GM23338 (cell line): ENCODE results near the gene THBS1. TPM values are rescaled to one million over a fixed set of nuclear protein-coding genes. Genes with fewer than 3 reads are reported as not detected.

Experiments used
- ATAC-seq: fragments of 200-7000 bp; cut with Tn5 transposase; 3 replicates; pipeline ENCODE4 v1.9.1; 2020
- DNase-seq: peaks from one replicate; pipeline ENCODE4 v3.0.0-alpha.2; 2015; ENCODE audit warnings: low spot score
- H2AFZ ChIP-seq: fragments of 200-600 bp; sonication (generic); 2 replicates; pipeline ENCODE4 v1.8.0; 2016; ENCODE audit warnings: antibody characterized with exemption, mild to moderate bottlenecking, moderate library complexity
- H3F3A ChIP-seq: fragments of 200-600 bp; sonication (generic); replicated peaks from 2 replicates; pipeline ENCODE4 v1.8.0; 2017; ENCODE audit warnings: antibody characterized with exemption, mixed run types, low read depth
- H3K27ac ChIP-seq: fragments of 200-600 bp; sonication (generic); 2 replicates; pipeline ENCODE4 v1.6.1; 2016; ENCODE audit warnings: low read depth
- H3K27me3 ChIP-seq: fragments of 200-600 bp; sonication (generic); 2 replicates; pipeline ENCODE4 v1.8.0; 2016; ENCODE audit warnings: mild to moderate bottlenecking, mixed run types, moderate library complexity; ENCODE audit not compliant: insufficient read depth
- H3K36me3 ChIP-seq: fragments of 200-600 bp; sonication (generic); 2 replicates; pipeline ENCODE4 v1.8.0; 2016; ENCODE audit warnings: mild to moderate bottlenecking; ENCODE audit not compliant: insufficient read depth
- H3K4me1 ChIP-seq: fragments of 200-600 bp; sonication (generic); 2 replicates; pipeline ENCODE4 v1.8.0; 2016; ENCODE audit warnings: mild to moderate bottlenecking, moderate library complexity; ENCODE audit not compliant: insufficient read depth
- H3K4me2 ChIP-seq: fragments of 200-600 bp; sonication (generic); 2 replicates; pipeline ENCODE4 v1.7.1; 2017; ENCODE audit warnings: mixed run types
- H3K4me3 ChIP-seq: fragments of 200-600 bp; sonication (generic); 2 replicates; pipeline ENCODE4 v1.6.1; 2016; ENCODE audit warnings: mixed run types
- H3K79me2 ChIP-seq: fragments of 200-600 bp; sonication (generic); replicated peaks from 2 replicates; pipeline ENCODE4 v1.8.0; 2017; ENCODE audit warnings: mild to moderate bottlenecking; ENCODE audit not compliant: insufficient read depth
- H3K9me2 ChIP-seq: fragments of 200-600 bp; sonication (generic); 2 replicates; pipeline ENCODE4 v1.8.0; 2017; ENCODE audit not compliant: insufficient read depth
- H4K20me1 ChIP-seq: fragments of 200-600 bp; sonication (generic); replicated peaks from 2 replicates; pipeline ENCODE4 v1.8.0; 2017; ENCODE audit warnings: mild to moderate bottlenecking; ENCODE audit not compliant: insufficient read depth
- H3K27ac Mint-ChIP-seq: 2 replicates; pipeline ENCODE4 v1.8.0; 2020; ENCODE audit warnings: inconsistent platforms, mild to moderate bottlenecking, moderate library complexity, mixed read lengths
- H3K27me3 Mint-ChIP-seq: 3 replicates; pipeline ENCODE4 v1.8.0; 2022; ENCODE audit warnings: low read depth, mild to moderate bottlenecking, moderate library complexity, mixed read lengths, inconsistent platforms; ENCODE audit not compliant: insufficient read depth, poor library complexity
- H3K36me3 Mint-ChIP-seq: 3 replicates; pipeline ENCODE4 v1.8.0; 2021; ENCODE audit warnings: low read depth, mild to moderate bottlenecking, inconsistent platforms, moderate library complexity, mixed read lengths
- H3K4me1 Mint-ChIP-seq: 3 replicates; pipeline ENCODE4 v1.8.0; 2020; ENCODE audit warnings: mild to moderate bottlenecking, inconsistent platforms, mixed read lengths
- H3K4me3 Mint-ChIP-seq: 3 replicates; pipeline ENCODE4 v1.8.0; 2021; ENCODE audit warnings: moderate library complexity, mild to moderate bottlenecking, inconsistent platforms, mixed read lengths
- H3K9me3 Mint-ChIP-seq: 3 replicates; pipeline ENCODE4 v1.8.0; 2020; ENCODE audit warnings: moderate library complexity, mild to moderate bottlenecking, inconsistent platforms, mixed read lengths
- CREB1 ChIP-seq: fragments of 250-450 bp; sonication (Bioruptor Pico); IDR thresholded peaks from 2 replicates; pipeline ENCODE4 v1.5.0; 2020; ENCODE audit warnings: low read depth, mild to moderate bottlenecking, moderate library complexity
- CTCF ChIP-seq, 2 experiments: fragments of 200-600 bp in 1 of 2; sonication (generic) in 1 of 2; conservative IDR thresholded peaks; 2 replicates each; pipeline versions ENCODE4 v1.5.1 to v1.6.1; 2016 to 2017; ENCODE audit warnings: antibody characterized with exemption in 2 of 2, low read depth in 2 of 2, mild to moderate bottlenecking in 2 of 2, moderate library complexity in 1 of 2
- EZH2 ChIP-seq: fragments of 200-600 bp; sonication (generic); IDR thresholded peaks from one replicate; pipeline ENCODE4 v1.8.0; 2017; ENCODE audit warnings: antibody characterized with exemption, mild to moderate bottlenecking, low read depth; ENCODE audit not compliant: unreplicated experiment
- JUNB ChIP-seq: IDR thresholded peaks from one replicate; pipeline ENCODE4 v1.6.1; 2016; ENCODE audit warnings: antibody characterized with exemption; ENCODE audit not compliant: unreplicated experiment
- POLR2AphosphoS5 ChIP-seq: IDR thresholded peaks from 2 replicates; pipeline ENCODE4 v1.6.1; 2016; ENCODE audit warnings: antibody characterized with exemption, low read depth
- REST ChIP-seq: IDR thresholded peaks from one replicate; pipeline ENCODE4 v1.6.1; 2018; ENCODE audit warnings: antibody characterized with exemption; ENCODE audit not compliant: unreplicated experiment
- STAT1 ChIP-seq: IDR thresholded peaks from one replicate; pipeline ENCODE4 v1.6.1; 2016; ENCODE audit warnings: antibody characterized with exemption; ENCODE audit not compliant: unreplicated experiment
- ZNF114 ChIP-seq: fragments of 250-450 bp; sonication (Bioruptor Pico); IDR thresholded peaks from 2 replicates; pipeline ENCODE4 v1.5.0; 2020; ENCODE audit warnings: mild to moderate bottlenecking, moderate library complexity
- ZNF331 ChIP-seq: fragments of 250-450 bp; sonication (Bioruptor Pico); IDR thresholded peaks from 2 replicates; pipeline ENCODE4 v1.5.0; 2020; ENCODE audit warnings: low read depth, mild to moderate bottlenecking, moderate library complexity
- polyA plus RNA-seq: library from polyadenylated mRNA; unstranded; fragments of >200 nt; fragmentation: Nextera tagmentation; extraction: Ambion mirVana; gene quantifications from 2 replicates; pipeline ENCODE4 v1.2.1, GENCODE V29; 2016
- total RNA-seq: library from RNA; depleted of rRNA; stranded (reverse); fragments of >200 nt; shearing (Covaris generic); gene quantifications from 2 replicates; pipeline ENCODE4 v1.2.3, GENCODE V29; 2014

Gene THBS1
- total and polyA plus RNA-seq, 2 experiments from 2014 or later: 21.7 to 81.9 TPM

- H4K20me1 ChIP-seq: no peaks in the 10 kb centered on the region
- no peaks in the 10 kb centered on the region for H3F3A ChIP-seq
- ATAC-seq (no peak), DNase-seq (peak; percentile 8)
- H3K4me3 ChIP-seq: no peak overlapping the region
- no peaks in the 10 kb centered on the region for H3K36me3 Mint-ChIP-seq
- H3K4me1 ChIP-seq: no peaks in the 10 kb centered on the region
- H3K27ac Mint-ChIP-seq: no peak overlapping the region
- no peaks in the 10 kb centered on the region for H3K9me3 Mint-ChIP-seq
- TF ChIP-seq CTCF (conservative IDR thresholded peaks at IDR 0.05; ENCODE audit: low read depth in 2 of 2): 0 out of 4 replicates have a peak, but pooled peaks of 1 of the 2 experiments have one; percentile 11
- no peak for TF ChIP-seq STAT1
- H3K4me3 Mint-ChIP-seq: no peak overlapping the region
- H3K27me3 ChIP-seq: no peaks in the 10 kb centered on the region
- H3K27ac ChIP-seq: no peak overlapping the region
- no peak overlapping the region for H2AFZ ChIP-seq
- peaks cover 5% of the 10 kb centered on the region; the same call in 1 of the 2 replicates for H3K9me2 ChIP-seq
- no peak overlapping the region for H3K4me2 ChIP-seq
- no peaks in the 10 kb centered on the region for H3K79me2 ChIP-seq
- peaks cover 29% of the 10 kb centered on the region for H3K4me1 Mint-ChIP-seq
- peaks cover 3% of the 10 kb centered on the region for H3K27me3 Mint-ChIP-seq
- no peaks in the 10 kb centered on the region for H3K36me3 ChIP-seq
Measured at GRCh38 chr15:39641191-39641889, 60.5 kb downstream of the THBS1 start.

GRCh38 chr15:39642011-39642640 is 61.2 kb downstream of the THBS1 start:
- ATAC-seq (peak; percentile 77), DNase-seq (peak; percentile 50)
- Mint-ChIP-seq H3K27ac (peak overlapping the region; percentile 23; the same call in 1 of the 2 replicates), H3K4me1 (peaks cover 29% of the 10 kb centered on the region), H3K27me3 (peaks cover 3% of the 10 kb centered on the region), H3K36me3 (no peaks in the 10 kb centered on the region), H3K9me3 (no peaks in the 10 kb centered on the region), H3K4me3 (no peak overlapping the region)
- Histone ChIP-seq H3K27ac (no peak overlapping the region), H3K79me2 (no peaks in the 10 kb centered on the region), H3K9me2 (peaks cover 2% of the 10 kb centered on the region; the same call in 1 of the 2 replicates), H4K20me1 (no peaks in the 10 kb centered on the region), H2AFZ (no peak overlapping the region), H3K27me3 (no peaks in the 10 kb centered on the region), H3K4me3 (no peak overlapping the region), H3K4me2 (no peak overlapping the region), H3F3A (no peaks in the 10 kb centered on the region), H3K36me3 (no peaks in the 10 kb centered on the region), H3K4me1 (no peaks in the 10 kb centered on the region)
- TF ChIP-seq ZNF114 (CRISPR knock-in tag): no peak
- no peak for TF ChIP-seq CREB1 (CRISPR knock-in tag)
- no peak for TF ChIP-seq POLR2AphosphoS5
- TF ChIP-seq JUNB: no peak

- H3K27ac ChIP-seq: no peak overlapping the region
- Mint-ChIP-seq H3K4me1 (peaks cover 29% of the 10 kb centered on the region), H3K36me3 (no peaks in the 10 kb centered on the region), H3K4me3 (no peak overlapping the region), H3K27me3 (peaks cover 3% of the 10 kb centered on the region), H3K9me3 (no peaks in the 10 kb centered on the region), H3K27ac (no peak overlapping the region)
- 0 out of 2 replicates have a peak overlapping the region, but pooled peaks have one; percentile 5 for H2AFZ ChIP-seq
- H3K4me2 ChIP-seq: no peak overlapping the region
- TF ChIP-seq EZH2 (no peak), JUNB (no peak), ZNF331 (no peak), CREB1 (CRISPR knock-in tag) (no peak), REST (no peak)
- ATAC-seq (no peak), DNase-seq (no peak)
- no peaks in the 10 kb centered on the region for H3K79me2 ChIP-seq
- H3K4me1 ChIP-seq: no peaks in the 10 kb centered on the region
- no peaks in the 10 kb centered on the region for H4K20me1 ChIP-seq
- H3K36me3 ChIP-seq: no peaks in the 10 kb centered on the region
- H3K27me3 ChIP-seq: no peaks in the 10 kb centered on the region
- no peak overlapping the region for H3K4me3 ChIP-seq
- no peaks in the 10 kb centered on the region for H3K9me2 ChIP-seq
- H3F3A ChIP-seq: no peaks in the 10 kb centered on the region
Measured at GRCh38 chr15:39643727-39644126, 62.8 kb downstream of the THBS1 start.
